ENCODE results near the gene KIAA1217.

Gene KIAA1217

GRCh38 chr10:24541239-24541753, 332.4 kb downstream of the KIAA1217 start:
- no peak overlapping the region for H3K4me3 ChIP-seq (ENCODE audit: control insufficient read depth, low read depth, low read length)
- DNase-seq (ENCODE audit: low read depth): no peak
- TF ChIP-seq CTCF (conservative IDR thresholded peaks at IDR 0.05; ENCODE audit: control insufficient read depth, insufficient read depth, low read depth, low read length): no peak

GRCh38 chr10:24542314-24543270, 333.7 kb downstream of the KIAA1217 start:
- TF ChIP-seq CTCF (conservative IDR thresholded peaks at IDR 0.05; ENCODE audit: control insufficient read depth, insufficient read depth, low read depth, low read length): no peak
- DNase-seq (ENCODE audit: low read depth): no peak
- no peak overlapping the region for H3K4me3 ChIP-seq (ENCODE audit: control insufficient read depth, low read depth, low read length)

GRCh38 chr10:24544776-24545175, 335.8 kb downstream of the KIAA1217 start:
- TF ChIP-seq CTCF (conservative IDR thresholded peaks at IDR 0.05; ENCODE audit: control insufficient read depth, insufficient read depth, low read depth, low read length): no peak
- DNase-seq (ENCODE audit: low read depth): no peak
- H3K4me3 ChIP-seq (ENCODE audit: control insufficient read depth, low read depth, low read length): no peak overlapping the region

GRCh38 chr10:24545585-24545984, 336.6 kb downstream of the KIAA1217 start:
- no peak for TF ChIP-seq CTCF (conservative IDR thresholded peaks at IDR 0.05; ENCODE audit: control insufficient read depth, insufficient read depth, low read depth, low read length)
- H3K4me3 ChIP-seq (ENCODE audit: control insufficient read depth, low read depth, low read length): no peak overlapping the region
- DNase-seq (ENCODE audit: low read depth): no peak

GRCh38 chr10:24550680-24551079, 341.7 kb downstream of the KIAA1217 start:
- H3K4me3 ChIP-seq (ENCODE audit: control insufficient read depth, low read depth, low read length): no peak overlapping the region
- no peak for TF ChIP-seq CTCF (conservative IDR thresholded peaks at IDR 0.05; ENCODE audit: control insufficient read depth, insufficient read depth, low read depth, low read length)
- DNase-seq (ENCODE audit: low read depth): no peak

GRCh38 chr10:24551161-24551560, 342.2 kb downstream of the KIAA1217 start:
- H3K4me3 ChIP-seq (ENCODE audit: control insufficient read depth, low read depth, low read length): no peak overlapping the region
- no peak for TF ChIP-seq CTCF (conservative IDR thresholded peaks at IDR 0.05; ENCODE audit: control insufficient read depth, insufficient read depth, low read depth, low read length)
- DNase-seq (ENCODE audit: low read depth): no peak
